BE2C (cell line): ENCODE measurements around the gene CLHC1.

Experiments
- DNase-seq: peaks from one replicate; pipeline ENCODE4 v3.0.0-alpha.2; 2020
- H3K27me3 ChIP-seq: fragments of 250-450 bp; sonication (Bioruptor Pico); 2 replicates; pipeline ENCODE4 v1.5.1; 2020; ENCODE audit warnings: mild to moderate bottlenecking
- H3K36me3 ChIP-seq: fragments of 250-450 bp; sonication (Bioruptor Pico); 2 replicates; pipeline ENCODE4 v1.5.1; 2020; ENCODE audit warnings: mild to moderate bottlenecking
- H3K4me1 ChIP-seq: fragments of 250-450 bp; sonication (Bioruptor Pico); 2 replicates; pipeline ENCODE4 v1.5.1; 2020
- H3K4me3 ChIP-seq: 2 replicates; pipeline ENCODE4 v1.5.1; 2011; ENCODE audit warnings: low read depth, low read length
- H3K9me3 ChIP-seq: fragments of 250-450 bp; sonication (Bioruptor Pico); 2 replicates; pipeline ENCODE4 v1.5.1; 2020
- TF ChIP-seq, protein P1 (sequence below): IDR thresholded peaks from 2 replicates; pipeline ENCODE4 v1.5.1; 2012; ENCODE audit warnings: mild to moderate bottlenecking, low read depth, low read length

The CLHC1 gene

DNA sequence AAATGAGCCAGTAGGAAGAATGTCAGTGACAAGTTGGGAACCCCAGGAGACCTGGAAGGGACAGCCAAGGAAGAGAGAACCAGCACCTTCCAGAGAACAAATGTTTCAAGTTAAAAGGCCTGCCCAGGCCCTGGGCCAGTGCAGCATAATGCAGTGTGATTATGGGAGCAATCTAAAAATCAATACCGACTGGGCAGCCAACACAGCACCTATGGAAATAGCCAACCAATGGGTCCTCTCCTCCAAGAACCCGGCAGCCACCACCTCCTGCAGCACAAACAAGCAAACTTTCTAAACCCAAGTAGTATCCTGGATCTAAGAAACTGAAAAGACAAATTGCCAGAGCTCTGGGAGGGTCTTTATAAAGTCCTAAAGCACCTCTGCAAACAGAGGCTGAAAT is 71.7 kb downstream of the CLHC1 start:
- H3K9me3 ChIP-seq = no peaks in the 10 kb centered on the region
- no peak for DNase-seq
- TF ChIP-seq, protein P1, sequence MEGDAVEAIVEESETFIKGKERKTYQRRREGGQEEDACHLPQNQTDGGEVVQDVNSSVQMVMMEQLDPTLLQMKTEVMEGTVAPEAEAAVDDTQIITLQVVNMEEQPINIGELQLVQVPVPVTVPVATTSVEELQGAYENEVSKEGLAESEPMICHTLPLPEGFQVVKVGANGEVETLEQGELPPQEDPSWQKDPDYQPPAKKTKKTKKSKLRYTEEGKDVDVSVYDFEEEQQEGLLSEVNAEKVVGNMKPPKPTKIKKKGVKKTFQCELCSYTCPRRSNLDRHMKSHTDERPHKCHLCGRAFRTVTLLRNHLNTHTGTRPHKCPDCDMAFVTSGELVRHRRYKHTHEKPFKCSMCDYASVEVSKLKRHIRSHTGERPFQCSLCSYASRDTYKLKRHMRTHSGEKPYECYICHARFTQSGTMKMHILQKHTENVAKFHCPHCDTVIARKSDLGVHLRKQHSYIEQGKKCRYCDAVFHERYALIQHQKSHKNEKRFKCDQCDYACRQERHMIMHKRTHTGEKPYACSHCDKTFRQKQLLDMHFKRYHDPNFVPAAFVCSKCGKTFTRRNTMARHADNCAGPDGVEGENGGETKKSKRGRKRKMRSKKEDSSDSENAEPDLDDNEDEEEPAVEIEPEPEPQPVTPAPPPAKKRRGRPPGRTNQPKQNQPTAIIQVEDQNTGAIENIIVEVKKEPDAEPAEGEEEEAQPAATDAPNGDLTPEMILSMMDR = no peak
- H3K27me3 ChIP-seq = no peaks in the 10 kb centered on the region
- no peak overlapping the region for H3K4me3 ChIP-seq
- H3K36me3 ChIP-seq = no peaks in the 10 kb centered on the region
- peaks cover 7% of the 10 kb centered on the region; the same call in 1 of the 2 replicates for H3K4me1 ChIP-seq

DNA sequence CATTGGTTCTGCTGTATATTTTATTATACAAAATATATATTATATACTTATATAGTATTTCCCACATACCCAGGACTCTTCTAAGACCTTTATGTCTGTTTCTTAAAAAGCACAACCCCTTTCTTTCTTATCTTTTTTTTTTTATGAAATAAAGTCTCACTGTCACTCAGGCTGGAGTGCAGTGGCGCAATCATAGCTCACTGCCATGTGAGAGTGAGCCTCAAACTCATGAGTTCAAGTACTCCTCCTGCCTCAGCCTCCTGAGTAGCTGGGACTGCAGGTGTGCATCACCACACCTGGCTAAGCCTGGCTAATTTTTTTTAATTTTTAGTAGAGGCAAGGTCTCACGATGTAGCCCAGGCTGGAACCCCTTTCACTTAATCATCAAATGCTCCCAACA is 72.3 kb downstream of the CLHC1 start:
- H3K27me3 ChIP-seq = no peaks in the 10 kb centered on the region
- H3K4me1 ChIP-seq = peaks cover 7% of the 10 kb centered on the region; the same call in 1 of the 2 replicates
- H3K36me3 ChIP-seq = no peaks in the 10 kb centered on the region
- H3K9me3 ChIP-seq = no peaks in the 10 kb centered on the region
- TF ChIP-seq, protein P1 = no peak
- no peak overlapping the region for H3K4me3 ChIP-seq
- no peak for DNase-seq

DNA sequence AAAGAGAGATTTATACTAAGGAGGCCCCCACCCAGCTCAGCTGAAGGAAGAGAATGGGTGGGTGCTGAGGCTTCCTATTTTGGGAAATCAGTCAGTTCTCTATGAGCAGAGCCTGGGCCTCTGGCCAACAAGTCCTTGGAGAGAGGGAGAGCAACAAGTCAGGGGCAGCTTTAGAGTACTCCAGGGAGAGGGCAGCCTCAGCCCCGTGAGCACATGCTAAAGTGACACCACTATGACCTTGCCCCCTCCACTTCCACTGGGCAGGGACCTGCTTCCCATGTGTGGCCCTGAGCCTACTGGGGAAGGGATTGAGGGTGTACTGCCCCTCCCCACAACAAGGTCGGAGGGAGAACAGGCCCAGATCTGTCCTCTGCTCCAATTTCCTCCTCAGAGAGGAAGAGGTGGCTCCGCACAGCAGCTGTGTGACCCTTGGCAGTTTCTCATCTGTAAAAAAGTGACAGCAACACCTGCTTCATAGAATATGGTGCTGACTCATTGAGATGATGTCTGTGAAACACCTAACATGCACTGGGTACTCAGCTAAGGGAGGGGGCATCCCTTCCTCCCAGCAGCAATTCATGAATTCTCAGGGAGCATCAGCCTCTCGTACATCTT is 72.9 kb downstream of the CLHC1 start:
- Histone ChIP-seq H3K27me3 (no peaks in the 10 kb centered on the region), H3K4me3 (no peak overlapping the region), H3K36me3 (no peaks in the 10 kb centered on the region), H3K9me3 (no peaks in the 10 kb centered on the region), H3K4me1 (peaks cover 7% of the 10 kb centered on the region; the same call in 1 of the 2 replicates)
- TF ChIP-seq, protein P1 = no peak
- no peak for DNase-seq

DNA sequence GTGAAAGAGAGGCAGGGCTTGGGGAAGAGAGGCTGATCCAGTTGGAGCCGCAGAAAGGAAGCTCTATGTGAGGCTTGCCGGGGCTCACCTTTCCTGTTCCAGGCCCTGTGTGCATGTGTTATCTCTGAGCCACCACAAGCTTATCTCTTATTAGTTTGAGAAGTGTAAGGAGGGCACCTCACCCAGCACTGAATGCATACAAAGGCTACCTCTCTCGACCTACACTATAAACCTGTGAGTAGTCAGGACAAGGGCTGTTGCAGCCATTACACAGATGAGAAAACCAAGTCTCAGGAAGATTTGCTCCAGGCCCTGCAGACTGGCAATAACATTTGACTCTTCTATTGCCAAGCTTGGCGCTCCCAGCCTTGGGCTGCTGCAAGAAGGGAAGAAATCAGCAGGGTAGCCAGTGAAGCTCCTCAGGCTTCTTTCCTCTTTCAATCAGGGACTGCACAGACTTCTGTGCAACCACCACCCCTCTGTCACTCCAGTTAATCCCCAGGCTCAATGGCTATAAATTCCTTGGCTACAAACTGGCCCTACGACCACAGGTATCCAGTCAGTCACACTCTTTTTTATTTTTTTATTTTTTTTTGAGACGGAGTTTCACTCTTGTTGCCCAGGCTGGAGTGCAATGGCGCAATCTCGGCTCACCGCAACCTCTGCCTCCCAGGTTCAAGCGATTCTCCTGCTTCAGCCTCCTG is 73.8 kb downstream of the CLHC1 start:
- H3K27me3 ChIP-seq = no peaks in the 10 kb centered on the region
- no peak overlapping the region for H3K4me3 ChIP-seq
- DNase-seq = no peak
- no peaks in the 10 kb centered on the region for H3K9me3 ChIP-seq
- peaks cover 7% of the 10 kb centered on the region; the same call in 1 of the 2 replicates for H3K4me1 ChIP-seq
- H3K36me3 ChIP-seq = no peaks in the 10 kb centered on the region
- TF ChIP-seq, protein P1 = no peak

DNA sequence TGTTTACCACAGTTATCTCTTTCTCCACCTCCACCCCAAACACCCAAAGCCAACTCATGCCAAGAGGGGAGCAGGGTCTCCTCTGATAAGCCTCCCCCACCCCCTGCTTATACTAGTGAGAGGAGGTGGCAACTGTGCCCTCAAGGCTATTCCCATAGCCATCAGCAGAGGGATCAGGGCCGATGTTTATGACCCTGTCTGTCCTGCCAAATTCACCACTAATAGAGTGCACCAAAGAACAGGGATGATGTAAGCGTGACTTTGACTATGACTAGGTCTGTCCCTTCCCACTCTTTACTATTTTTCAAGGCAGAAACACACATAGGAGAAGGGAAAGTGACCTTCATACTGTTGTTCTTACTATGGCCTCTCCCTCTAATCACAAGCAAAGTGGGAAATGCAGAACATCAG is 74.6 kb downstream of the CLHC1 start:
- H3K9me3 ChIP-seq = no peaks in the 10 kb centered on the region
- no peaks in the 10 kb centered on the region for H3K36me3 ChIP-seq
- no peaks in the 10 kb centered on the region for H3K27me3 ChIP-seq
- 0 out of 2 replicates have a peak, but pooled peaks cover 3% of the 10 kb centered on the region for H3K4me1 ChIP-seq
- no peak overlapping the region for H3K4me3 ChIP-seq
- DNase-seq = no peak
- TF ChIP-seq, protein P1 = peak; percentile 11; the same call in 1 of the 2 replicates

DNA sequence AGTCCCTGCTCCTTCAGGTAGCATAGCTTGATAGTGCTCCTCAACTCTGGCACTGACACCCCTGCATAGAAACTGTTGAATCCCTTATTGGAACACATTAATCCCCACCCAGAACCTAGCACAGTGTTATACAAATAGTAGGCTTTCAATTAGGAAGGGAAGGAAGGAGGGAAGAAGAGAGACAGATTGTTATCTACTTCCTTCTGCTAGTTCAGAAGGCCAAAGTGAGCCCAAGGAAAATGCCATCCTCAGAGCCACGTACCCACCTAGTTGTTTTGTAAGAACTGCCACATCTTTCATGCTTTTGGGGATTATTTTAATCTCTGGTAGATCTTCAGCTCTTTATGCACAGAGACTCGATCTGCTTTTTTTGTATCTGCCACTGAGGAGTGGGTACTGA is 75.1 kb downstream of the CLHC1 start:
- Histone ChIP-seq H3K27me3 (no peaks in the 10 kb centered on the region), H3K4me1 (0 out of 2 replicates have a peak, but pooled peaks cover 3% of the 10 kb centered on the region), H3K36me3 (no peaks in the 10 kb centered on the region), H3K4me3 (no peak overlapping the region), H3K9me3 (no peaks in the 10 kb centered on the region)
- TF ChIP-seq, protein P1 = no peak
- DNase-seq = no peak
